Tibial artery (tissue), 4 donors: Measurements from ENCODE around the gene SCN1B.

Experiments used
- DNase-seq, 2 donors: peaks; one replicate each; pipeline ENCODE4 v3.0.0-alpha.2; 2019
- H3K27ac ChIP-seq, 2 donors: fragments of 200-600 bp; sonication (generic) in 1 of 2; 1 replicate in 1 of 2; 2 replicates in 1 of 2; pipeline ENCODE4 v1.5.1; 2018 to 2019; ENCODE audit warnings: mild to moderate bottlenecking in 1 of 2
- H3K27me3 ChIP-seq, 2 donors: fragments of 200-600 bp; sonication (generic) in 1 of 2; one replicate each; pipeline versions ENCODE4 v1.5.1 to v1.6.0; 2016 to 2019
- H3K36me3 ChIP-seq, 3 donors: fragments of 200-600 bp; sonication (generic) in 2 of 3; one replicate each; pipeline ENCODE4 v1.5.1; 2016 to 2019; ENCODE audit warnings: mild to moderate bottlenecking in 2 of 3
- H3K4me1 ChIP-seq, 4 donors: fragments of 200-600 bp; sonication (generic) in 2 of 4; 1 replicate in 3 of 4; 2 replicates in 1 of 4; pipeline ENCODE4 v1.5.1; 2016 to 2019
- H3K4me3 ChIP-seq, 2 donors: fragments of 200-600 bp; sonication (generic) in 1 of 2; 1 replicate in 1 of 2; 2 replicates in 1 of 2; pipeline ENCODE4 v1.5.1; 2018 to 2019; ENCODE audit warnings: mild to moderate bottlenecking in 2 of 2
- H3K9me3 ChIP-seq, 3 donors: fragments of 200-600 bp; sonication (generic) in 1 of 3; one replicate each; pipeline ENCODE4 v1.5.1; 2016 to 2019
- intact Hi-C: fragments of 100-400 bp; cut with DNase I; formaldehyde crosslinking; loops from one replicate; pipeline ENCODE4 v1.15.0; 2023; ENCODE audit warnings: low total_unique reads
- TF ChIP-seq, protein P1 (sequence below), 2 experiments: fragments of 200-600 bp in 1 of 2; fragments of 450-650 bp in 1 of 2; IDR thresholded peaks; one replicate each; pipeline ENCODE4 v1.5.1; 2017 to 2019; ENCODE audit warnings: antibody characterized with exemption in 2 of 2, mild to moderate bottlenecking in 1 of 2, moderate library complexity in 1 of 2

Gene SCN1B

DNA sequence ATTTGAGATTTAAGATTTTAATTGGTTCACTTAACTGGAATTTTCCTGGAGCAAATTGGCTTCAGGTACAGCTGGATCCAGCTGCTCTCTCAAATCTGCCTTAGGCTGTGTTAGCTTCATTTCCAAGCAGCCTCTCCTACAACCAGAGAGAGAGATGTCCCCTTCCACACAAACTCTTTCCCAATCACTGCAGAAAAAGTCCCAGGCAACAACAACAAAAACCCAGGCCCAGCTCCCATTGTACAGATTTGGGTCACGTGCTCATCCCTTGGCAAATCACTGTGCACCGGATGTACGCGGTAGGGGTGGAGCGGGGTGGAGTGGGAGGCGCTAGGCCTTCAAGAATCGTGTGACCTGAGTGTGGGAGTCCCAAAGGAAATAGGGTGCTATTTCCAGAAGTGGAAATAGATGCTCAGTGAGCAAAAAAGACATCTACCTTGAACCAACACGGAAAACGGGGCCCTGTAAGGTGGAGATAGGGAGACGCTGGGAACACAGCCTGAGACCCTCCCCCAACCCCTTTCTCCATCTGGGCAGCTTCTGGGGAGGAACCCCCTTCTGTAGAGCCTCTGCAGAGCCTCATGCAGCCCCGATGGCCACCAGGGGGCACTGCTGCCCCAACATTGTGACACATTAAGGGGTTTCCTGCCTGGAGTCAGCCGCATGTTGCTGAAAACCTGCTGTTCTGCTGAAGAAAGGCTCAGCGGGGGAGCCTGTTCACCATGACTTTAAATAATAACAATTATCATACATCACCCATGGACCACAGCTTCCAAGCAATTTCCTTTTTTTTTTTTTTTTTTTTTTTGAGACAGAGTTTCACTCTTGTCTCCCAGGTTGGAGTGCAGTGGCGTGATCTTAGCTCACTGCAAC is 36.7 kb downstream of the SCN1B start:
- H3K27ac ChIP-seq: no peak overlapping the region
- intact Hi-C loops: loop anchor here (5.0 to 10.0 kb wide), 2 partner anchors 75 to 208 kb away; partner anchors contain the start of gene FXYD7
- DNase-seq: peak; percentile 88 to 89
- TF ChIP-seq, protein P1, sequence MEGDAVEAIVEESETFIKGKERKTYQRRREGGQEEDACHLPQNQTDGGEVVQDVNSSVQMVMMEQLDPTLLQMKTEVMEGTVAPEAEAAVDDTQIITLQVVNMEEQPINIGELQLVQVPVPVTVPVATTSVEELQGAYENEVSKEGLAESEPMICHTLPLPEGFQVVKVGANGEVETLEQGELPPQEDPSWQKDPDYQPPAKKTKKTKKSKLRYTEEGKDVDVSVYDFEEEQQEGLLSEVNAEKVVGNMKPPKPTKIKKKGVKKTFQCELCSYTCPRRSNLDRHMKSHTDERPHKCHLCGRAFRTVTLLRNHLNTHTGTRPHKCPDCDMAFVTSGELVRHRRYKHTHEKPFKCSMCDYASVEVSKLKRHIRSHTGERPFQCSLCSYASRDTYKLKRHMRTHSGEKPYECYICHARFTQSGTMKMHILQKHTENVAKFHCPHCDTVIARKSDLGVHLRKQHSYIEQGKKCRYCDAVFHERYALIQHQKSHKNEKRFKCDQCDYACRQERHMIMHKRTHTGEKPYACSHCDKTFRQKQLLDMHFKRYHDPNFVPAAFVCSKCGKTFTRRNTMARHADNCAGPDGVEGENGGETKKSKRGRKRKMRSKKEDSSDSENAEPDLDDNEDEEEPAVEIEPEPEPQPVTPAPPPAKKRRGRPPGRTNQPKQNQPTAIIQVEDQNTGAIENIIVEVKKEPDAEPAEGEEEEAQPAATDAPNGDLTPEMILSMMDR (IDR thresholded peaks at IDR 0.05): peak; percentile 83 to 85
- H3K27me3 ChIP-seq: peaks cover 0 to 19% of the 10 kb centered on the region in 2 donors
- H3K4me3 ChIP-seq: no peak overlapping the region
- H3K36me3 ChIP-seq: no peaks in the 10 kb centered on the region
- H3K9me3 ChIP-seq: peaks cover 0 to 10% (median 5%) of the 10 kb centered on the region in 3 donors
- no peaks in the 10 kb centered on the region for H3K4me1 ChIP-seq

DNA sequence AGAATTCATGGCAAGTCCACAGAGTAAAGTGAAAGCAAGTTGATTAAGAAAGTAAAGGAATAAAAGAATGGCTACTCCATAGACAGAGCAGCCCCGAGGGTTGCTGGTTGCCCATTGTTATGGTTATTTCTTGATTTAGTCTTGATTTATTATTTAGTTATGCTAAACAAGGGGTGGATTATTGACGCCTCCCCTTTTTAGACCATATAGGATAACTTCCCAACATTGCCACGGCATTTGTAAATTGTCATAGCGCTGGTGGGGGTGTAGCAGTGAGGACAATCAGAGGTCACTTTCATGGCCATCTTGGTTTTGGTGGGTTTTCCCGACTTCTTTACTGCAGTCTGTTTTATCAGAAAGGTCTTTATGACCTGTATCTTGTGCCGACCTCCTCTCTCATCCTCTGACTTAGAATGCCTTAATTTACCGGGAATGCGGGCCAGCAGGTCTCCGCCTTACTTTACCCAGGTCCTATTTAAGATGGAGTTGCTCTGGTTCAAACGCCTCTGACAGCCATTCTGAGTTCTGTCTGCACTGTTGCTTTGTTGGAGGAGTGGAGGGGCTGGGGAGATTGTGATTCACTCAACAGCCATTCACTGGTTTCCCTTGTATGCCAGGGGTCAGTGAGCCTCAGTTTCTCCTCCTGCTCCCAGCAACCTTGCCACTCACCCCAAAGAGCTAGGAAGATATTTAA is 38.8 kb downstream of the SCN1B start:
- TF ChIP-seq, protein P1 (IDR thresholded peaks at IDR 0.05): no peak
- Histone ChIP-seq H3K9me3 (peaks cover 0 to 10% (median 5%) of the 10 kb centered on the region in 3 donors), H3K4me3 (no peak overlapping the region), H3K27ac (no peak overlapping the region), H3K27me3 (peaks cover 0 to 19% of the 10 kb centered on the region in 2 donors), H3K4me1 (no peaks in the 10 kb centered on the region), H3K36me3 (no peaks in the 10 kb centered on the region)
- intact Hi-C loops: loop anchor here (5.0 to 10.0 kb wide), 2 partner anchors 73 to 206 kb away; partner anchors contain the start of gene FXYD7
- no peak for DNase-seq

DNA sequence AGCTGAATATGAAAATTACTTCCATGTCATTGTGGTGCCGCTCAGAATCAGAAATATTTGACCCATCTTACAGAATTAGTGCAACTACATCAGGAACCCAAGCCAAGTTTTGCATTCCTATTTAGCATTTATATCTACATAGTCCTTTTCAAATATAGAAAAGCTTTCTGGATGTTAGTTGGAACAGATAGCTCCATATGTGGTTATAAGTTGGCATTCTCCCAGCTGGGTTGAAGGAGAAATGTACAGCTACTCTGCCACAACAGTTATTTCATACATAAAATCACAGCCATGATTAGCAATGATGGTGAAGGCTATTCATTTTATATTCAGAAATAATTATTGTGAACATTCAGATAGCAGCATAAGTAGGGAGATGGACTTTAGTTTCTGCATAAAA is 39.4 kb downstream of the SCN1B start:
- H3K27ac ChIP-seq: no peak overlapping the region
- H3K4me3 ChIP-seq: no peak overlapping the region
- no peak for DNase-seq
- peaks cover 0 to 23% of the 10 kb centered on the region in 2 donors for H3K27me3 ChIP-seq
- H3K36me3 ChIP-seq: no peaks in the 10 kb centered on the region
- H3K4me1 ChIP-seq: no peaks in the 10 kb centered on the region
- intact Hi-C loops: loop anchor here (5.0 to 10.0 kb wide), 2 partner anchors 73 to 205 kb away; partner anchors contain the start of gene FXYD7
- H3K9me3 ChIP-seq: peaks cover 0 to 10% (median 5%) of the 10 kb centered on the region in 3 donors
- TF ChIP-seq, protein P1 (IDR thresholded peaks at IDR 0.05): no peak

DNA sequence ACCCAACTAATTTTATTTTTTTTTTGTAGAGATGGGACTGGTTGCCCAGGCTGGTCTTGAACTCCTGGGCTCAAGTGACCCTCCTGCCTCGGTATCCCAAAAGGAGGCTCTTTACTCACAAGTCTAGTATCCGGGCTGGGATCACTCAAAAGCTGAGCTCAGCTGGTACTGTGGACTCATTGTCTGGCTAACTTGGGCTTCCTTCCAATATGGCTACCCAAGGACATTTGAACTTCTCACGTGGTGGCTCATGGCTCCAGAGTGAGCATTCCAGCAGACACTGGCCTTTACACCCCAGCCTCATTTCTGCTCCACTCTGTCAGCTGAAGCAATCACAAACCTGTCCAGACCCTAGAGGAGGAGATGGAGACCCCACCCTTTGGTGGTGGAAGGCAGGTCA is 40.2 kb downstream of the SCN1B start:
- no peaks in the 10 kb centered on the region for H3K36me3 ChIP-seq
- no peak overlapping the region for H3K4me3 ChIP-seq
- H3K9me3 ChIP-seq: peaks cover 0 to 10% (median 5%) of the 10 kb centered on the region in 3 donors
- intact Hi-C loops: no loop called here
- H3K27ac ChIP-seq: no peak overlapping the region
- TF ChIP-seq, protein P1 (IDR thresholded peaks at IDR 0.05): no peak
- no peak for DNase-seq
- H3K27me3 ChIP-seq: peaks cover 0 to 23% of the 10 kb centered on the region in 2 donors
- no peaks in the 10 kb centered on the region for H3K4me1 ChIP-seq

DNA sequence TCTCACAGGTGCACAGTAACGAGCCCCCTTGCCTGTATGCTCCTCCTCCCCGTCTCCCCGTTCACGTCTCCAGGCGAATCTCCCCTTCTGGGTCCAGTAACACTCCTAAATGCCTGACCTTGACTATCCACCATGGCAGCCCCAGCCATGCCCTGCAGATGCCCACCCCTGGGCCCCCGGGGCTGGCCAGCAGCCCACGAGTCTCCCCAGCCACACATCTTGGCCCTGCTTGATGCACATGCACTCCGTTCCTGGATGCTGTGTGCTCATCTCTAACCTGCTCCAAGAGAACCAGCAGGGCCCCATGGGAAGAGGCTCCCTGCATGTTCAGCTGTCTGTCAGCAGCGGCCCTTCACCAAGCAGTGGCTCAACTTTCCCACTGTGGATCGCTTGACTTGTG is 43.2 kb downstream of the SCN1B start:
- TF ChIP-seq, protein P1 (IDR thresholded peaks at IDR 0.05): no peak
- Histone ChIP-seq H3K36me3 (no peaks in the 10 kb centered on the region), H3K4me1 (no peaks in the 10 kb centered on the region), H3K27me3 (peaks cover 0 to 10% of the 10 kb centered on the region in 2 donors), H3K9me3 (peaks cover 0 to 10% (median 5%) of the 10 kb centered on the region in 3 donors), H3K27ac (no peak overlapping the region), H3K4me3 (no peak overlapping the region)
- no peak for DNase-seq
- intact Hi-C loops: no loop called here
